HG03342 (cell line): ENCODE results near the gene DSCAML1.
"Not testable (repeated sequence)": the region's sequence is repeated elsewhere in the genome, so short reads cannot be mapped to it uniquely, and the experiment has no call there.

Experiments used
- ATAC-seq: cut with Tn5 transposase; IDR thresholded peaks from one replicate; pipeline ENCODE4 v1.9.1; 2021; ENCODE audit warnings: mild to moderate bottlenecking, moderate library complexity; ENCODE audit not compliant: unreplicated experiment

Gene DSCAML1

GRCh38 chr11:117766026-117766425 lies 31.0 kb downstream of the DSCAML1 start:
- no peak for ATAC-seq

GRCh38 chr11:117765068-117765467 lies 31.9 kb downstream of the DSCAML1 start:
- ATAC-seq = no peak

GRCh38 chr11:117763465-117763864 lies 33.6 kb downstream of the DSCAML1 start:
- not testable (repeated sequence) for ATAC-seq

- no peak for ATAC-seq
Measured at GRCh38 chr11:117761993-117762392, 35.0 kb downstream of the DSCAML1 start.

GRCh38 chr11:117759305-117759704 lies 37.7 kb downstream of the DSCAML1 start:
- no peak for ATAC-seq

- ATAC-seq = no peak
Measured at GRCh38 chr11:117754030-117754429, 43.0 kb downstream of the DSCAML1 start.

GRCh38 chr11:117752721-117753237 lies 44.2 kb downstream of the DSCAML1 start:
- ATAC-seq = no peak

GRCh38 chr11:117752071-117752470 lies 44.9 kb downstream of the DSCAML1 start:
- ATAC-seq = no peak

- ATAC-seq = no peak
Measured at GRCh38 chr11:117750916-117751662, 45.9 kb downstream of the DSCAML1 start.

GRCh38 chr11:117750357-117750756 lies 46.7 kb downstream of the DSCAML1 start:
- no peak for ATAC-seq

- no peak for ATAC-seq
Measured at GRCh38 chr11:117749541-117749910, 47.5 kb downstream of the DSCAML1 start.

GRCh38 chr11:117748771-117749540 lies 48.1 kb downstream of the DSCAML1 start:
- no peak for ATAC-seq

GRCh38 chr11:117747892-117748291 lies 49.1 kb downstream of the DSCAML1 start:
- ATAC-seq = no peak

GRCh38 chr11:117745346-117745745 lies 51.7 kb downstream of the DSCAML1 start:
- ATAC-seq = no peak

GRCh38 chr11:117744471-117745150 lies 52.4 kb downstream of the DSCAML1 start:
- no peak for ATAC-seq

GRCh38 chr11:117743121-117743815 lies 53.7 kb downstream of the DSCAML1 start:
- no peak for ATAC-seq

- no peak for ATAC-seq
Measured at GRCh38 chr11:117738246-117738957, 58.6 kb downstream of the DSCAML1 start.

- ATAC-seq = no peak
Measured at GRCh38 chr11:117735350-117735977, 61.6 kb downstream of the DSCAML1 start.

GRCh38 chr11:117734601-117735024 lies 62.4 kb downstream of the DSCAML1 start:
- no peak for ATAC-seq

- no peak for ATAC-seq
Measured at GRCh38 chr11:117733316-117733715, 63.7 kb downstream of the DSCAML1 start.
